AG04449 (cell line): Measurements from ENCODE around the gene HOXA5.

Experiments
- CTCF ChIA-PET: fragments of 350-600 bp; formaldehyde crosslinking; extraction: SDS; loops from one replicate; lab custom pipeline; 2021; ENCODE audit warnings: antibody characterized with exemption; lab: Yijun Ruan, JAX
- POLR2A ChIA-PET: fragments of 400-600, 350-600 bp; formaldehyde crosslinking; extraction: SDS; loops from one replicate; lab custom pipeline; 2020; ENCODE audit warnings: antibody characterized with exemption, inconsistent platforms; lab: Yijun Ruan, JAX
- DNase-seq: peaks from one replicate; pipeline ENCODE4 v3.0.0-alpha.2; 2010; ENCODE audit warnings: low read depth, low spot score
- H3K4me3 ChIP-seq: 2 replicates; pipeline ENCODE4 v1.5.1; 2011; ENCODE audit warnings: low read depth, mild to moderate bottlenecking, control low read depth, low read length
- TF ChIP-seq, protein P1 (sequence below): IDR thresholded peaks from one replicate; pipeline ENCODE4 v1.5.1; 2011; ENCODE audit warnings: mild to moderate bottlenecking, moderate library complexity, low read length, control low read depth, inconsistent platforms; ENCODE audit not compliant: insufficient read depth; ENCODE audit errors: missing control alignments

Gene HOXA5

DNA sequence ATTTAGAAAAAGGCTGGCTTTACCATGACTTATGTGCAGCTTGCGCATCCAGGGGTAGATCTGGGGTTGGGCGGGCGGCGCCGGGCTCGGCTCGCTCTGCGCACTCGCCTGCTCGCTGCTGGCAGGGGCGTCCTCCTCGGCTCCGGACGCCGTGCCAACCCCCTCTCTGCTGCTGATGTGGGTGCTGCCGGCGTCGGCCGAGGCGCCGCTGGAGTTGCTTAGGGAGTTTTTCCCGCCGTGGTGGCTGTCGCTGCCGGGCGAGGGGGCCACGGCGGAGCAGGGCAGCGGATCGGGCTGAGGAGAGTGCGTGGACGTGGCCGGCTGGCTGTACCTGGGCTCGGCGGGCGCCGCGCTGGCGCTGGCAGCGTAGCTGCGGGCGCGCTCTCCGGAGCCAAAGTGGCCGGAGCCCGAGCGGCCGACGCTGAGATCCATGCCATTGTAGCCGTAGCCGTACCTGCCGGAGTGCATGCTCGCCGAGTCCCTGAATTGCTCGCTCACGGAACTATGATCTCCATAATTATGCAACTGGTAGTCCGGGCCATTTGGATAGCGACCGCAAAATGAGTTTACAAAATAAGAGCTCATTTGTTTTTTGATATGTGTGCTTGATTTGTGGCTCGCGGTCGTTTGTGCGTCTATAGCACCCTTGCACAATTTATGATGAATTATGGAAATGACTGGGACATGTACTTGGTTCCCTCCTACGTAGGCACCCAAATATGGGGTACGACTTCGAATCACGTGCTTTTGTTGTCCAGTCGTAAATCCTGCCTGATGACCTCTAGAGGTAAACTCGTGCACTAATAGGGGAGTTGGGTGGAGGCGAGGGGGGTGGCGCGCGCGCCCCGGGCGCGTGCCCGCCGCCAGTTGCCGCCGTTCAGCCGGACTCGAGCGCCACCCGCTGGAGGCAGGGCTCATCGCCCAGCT, at the start of gene HOXA5:
TSS of gene HOXA5 (minus strand) at position 659 of the 927 bp plus-strand sequence. CDS start at position 585, 74 bp downstream.
- POLR2A ChIA-PET: no interaction called here
- CTCF ChIA-PET: interaction anchor here (0.6 to 6.6 kb wide), 21 partner anchors 7 to 773 kb away, joined by 3 to 71 read pairs (median 3); partner anchors contain the start of genes HOXA3, HOXA4 and HOXA7
- TF ChIP-seq, protein P1, sequence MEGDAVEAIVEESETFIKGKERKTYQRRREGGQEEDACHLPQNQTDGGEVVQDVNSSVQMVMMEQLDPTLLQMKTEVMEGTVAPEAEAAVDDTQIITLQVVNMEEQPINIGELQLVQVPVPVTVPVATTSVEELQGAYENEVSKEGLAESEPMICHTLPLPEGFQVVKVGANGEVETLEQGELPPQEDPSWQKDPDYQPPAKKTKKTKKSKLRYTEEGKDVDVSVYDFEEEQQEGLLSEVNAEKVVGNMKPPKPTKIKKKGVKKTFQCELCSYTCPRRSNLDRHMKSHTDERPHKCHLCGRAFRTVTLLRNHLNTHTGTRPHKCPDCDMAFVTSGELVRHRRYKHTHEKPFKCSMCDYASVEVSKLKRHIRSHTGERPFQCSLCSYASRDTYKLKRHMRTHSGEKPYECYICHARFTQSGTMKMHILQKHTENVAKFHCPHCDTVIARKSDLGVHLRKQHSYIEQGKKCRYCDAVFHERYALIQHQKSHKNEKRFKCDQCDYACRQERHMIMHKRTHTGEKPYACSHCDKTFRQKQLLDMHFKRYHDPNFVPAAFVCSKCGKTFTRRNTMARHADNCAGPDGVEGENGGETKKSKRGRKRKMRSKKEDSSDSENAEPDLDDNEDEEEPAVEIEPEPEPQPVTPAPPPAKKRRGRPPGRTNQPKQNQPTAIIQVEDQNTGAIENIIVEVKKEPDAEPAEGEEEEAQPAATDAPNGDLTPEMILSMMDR: peak; percentile 59
- DNase-seq: no peak
- peak within 1 kb of the TSS; percentile 48 for H3K4me3 ChIP-seq

DNA sequence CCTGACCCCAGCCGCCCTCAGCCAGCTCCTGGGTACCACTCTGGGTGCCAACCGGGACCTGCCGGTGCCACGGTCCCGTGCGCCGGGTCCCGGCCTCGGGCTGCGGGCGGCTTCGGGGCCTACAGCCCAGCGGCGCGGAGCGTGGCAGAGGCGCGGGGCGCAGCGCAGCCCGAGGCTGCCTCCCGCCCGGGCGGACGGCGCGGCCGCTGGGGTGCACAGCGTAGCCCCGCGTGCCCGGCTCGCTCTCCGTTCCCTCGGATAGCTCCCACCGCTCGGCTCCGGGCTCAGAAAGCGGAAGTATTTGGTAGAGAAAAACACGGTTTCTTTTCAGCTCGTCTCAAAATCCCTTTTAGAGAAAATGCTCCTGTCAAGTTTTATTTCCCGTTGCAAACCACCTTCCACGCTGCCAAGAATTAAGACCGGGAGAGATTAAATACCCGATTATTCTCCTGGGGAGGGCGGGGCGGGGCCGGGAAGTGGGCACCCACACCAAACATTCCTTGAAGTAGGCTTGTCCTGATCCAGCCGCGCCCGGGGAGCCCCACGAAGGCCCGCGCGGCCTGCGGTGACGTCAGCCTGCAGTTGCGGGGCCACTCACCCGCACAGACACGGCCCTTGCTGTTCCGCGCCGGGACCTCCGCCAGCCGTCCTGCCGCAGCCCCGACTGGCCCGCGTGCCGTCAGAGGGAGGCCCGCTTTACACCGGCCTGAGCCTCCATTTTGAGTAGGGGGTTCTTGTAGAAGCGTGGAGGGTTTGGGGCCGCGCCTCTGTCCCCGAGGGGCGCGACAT, 49.3 kb upstream of the HOXA5 start:
- ChIA-PET POLR2A (no interaction called here), CTCF (interaction anchor here (0.8 to 4.9 kb wide), 6 partner anchors 12 to 904 kb away, joined by 3 to 67 read pairs (median 4); no protein-coding TSS in a partner anchor)
- no peak for DNase-seq
- H3K4me3 ChIP-seq: no peak overlapping the region
- TF ChIP-seq, protein P1: no peak

DNA sequence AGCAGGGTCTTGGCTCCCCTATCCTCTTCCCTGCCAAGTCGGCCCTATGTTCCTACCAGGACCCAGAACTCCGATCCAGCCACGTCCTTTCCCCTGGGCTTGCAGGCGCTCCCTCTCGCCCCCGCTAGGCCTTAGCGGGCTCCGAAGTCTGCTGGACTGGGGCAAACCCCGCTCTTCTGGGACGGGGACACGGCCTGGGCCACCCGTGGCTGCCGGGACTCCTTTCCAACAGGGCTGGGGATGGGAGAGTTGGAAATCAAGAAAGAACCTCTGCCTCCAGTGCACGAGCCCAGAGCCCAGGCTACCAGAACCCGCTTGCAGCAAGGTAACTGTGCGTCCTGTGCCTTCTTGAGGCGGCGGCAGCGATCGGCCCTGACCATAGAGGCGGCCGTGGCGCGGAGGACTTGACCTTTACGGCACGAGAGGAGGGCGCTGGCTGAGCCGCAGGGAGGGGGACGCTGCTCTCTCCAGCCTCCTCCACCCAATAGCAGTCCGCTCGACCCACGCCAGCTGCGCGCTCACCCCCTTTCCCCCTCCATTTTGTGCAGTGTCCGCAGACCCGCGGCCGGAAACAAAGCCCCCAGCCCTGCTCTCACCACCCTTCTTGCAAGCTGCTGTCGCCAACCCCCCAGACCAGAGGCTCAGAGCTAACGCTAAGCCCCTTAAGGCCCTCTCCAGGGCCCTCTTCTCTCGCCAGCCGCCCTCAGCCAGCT, 48.5 kb upstream of the HOXA5 start:
- no peak overlapping the region for H3K4me3 ChIP-seq
- DNase-seq: no peak
- POLR2A ChIA-PET: no interaction called here
- CTCF ChIA-PET: interaction anchor here (1.0 to 4.9 kb wide), 4 partner anchors 12 to 581 kb away, joined by 3 to 67 read pairs (median 4); no protein-coding TSS in a partner anchor
- TF ChIP-seq, protein P1: no peak

DNA sequence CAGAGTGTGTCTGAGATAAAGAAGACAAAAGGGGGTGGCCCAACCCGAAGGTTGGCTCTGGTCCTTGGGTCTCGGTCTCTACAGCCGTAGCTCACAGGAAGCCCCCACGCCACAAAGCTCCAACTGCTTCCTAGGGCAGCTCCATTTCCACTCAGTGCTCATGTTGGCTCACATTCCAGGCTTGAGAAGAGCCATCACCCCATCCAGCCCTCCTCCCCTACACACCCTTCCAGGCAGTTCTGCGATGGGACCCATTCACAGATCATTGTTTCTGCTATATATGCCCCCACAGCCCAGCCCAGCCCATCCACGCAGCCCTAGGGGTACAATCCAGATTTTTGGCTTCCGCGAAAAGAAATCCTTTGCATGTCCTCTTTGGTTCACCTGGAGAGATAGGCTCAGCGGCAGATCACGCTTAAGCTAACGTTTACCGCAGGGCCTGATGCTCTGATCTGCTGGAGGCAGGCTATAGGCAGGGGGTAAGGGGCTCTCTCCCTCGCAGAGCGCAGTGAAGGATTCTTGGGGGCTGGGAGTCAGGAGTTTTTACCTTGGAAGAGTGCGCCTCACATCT, 47.8 kb upstream of the HOXA5 start:
- TF ChIP-seq, protein P1: no peak
- ChIA-PET POLR2A (no interaction called here), CTCF (interaction anchor here (1.3 to 2.4 kb wide), 4 partner anchors 8 to 905 kb away, joined by 4 to 11 read pairs (median 7); partner anchors contain the start of gene HOXA13)
- H3K4me3 ChIP-seq: no peak overlapping the region
- DNase-seq: no peak

DNA sequence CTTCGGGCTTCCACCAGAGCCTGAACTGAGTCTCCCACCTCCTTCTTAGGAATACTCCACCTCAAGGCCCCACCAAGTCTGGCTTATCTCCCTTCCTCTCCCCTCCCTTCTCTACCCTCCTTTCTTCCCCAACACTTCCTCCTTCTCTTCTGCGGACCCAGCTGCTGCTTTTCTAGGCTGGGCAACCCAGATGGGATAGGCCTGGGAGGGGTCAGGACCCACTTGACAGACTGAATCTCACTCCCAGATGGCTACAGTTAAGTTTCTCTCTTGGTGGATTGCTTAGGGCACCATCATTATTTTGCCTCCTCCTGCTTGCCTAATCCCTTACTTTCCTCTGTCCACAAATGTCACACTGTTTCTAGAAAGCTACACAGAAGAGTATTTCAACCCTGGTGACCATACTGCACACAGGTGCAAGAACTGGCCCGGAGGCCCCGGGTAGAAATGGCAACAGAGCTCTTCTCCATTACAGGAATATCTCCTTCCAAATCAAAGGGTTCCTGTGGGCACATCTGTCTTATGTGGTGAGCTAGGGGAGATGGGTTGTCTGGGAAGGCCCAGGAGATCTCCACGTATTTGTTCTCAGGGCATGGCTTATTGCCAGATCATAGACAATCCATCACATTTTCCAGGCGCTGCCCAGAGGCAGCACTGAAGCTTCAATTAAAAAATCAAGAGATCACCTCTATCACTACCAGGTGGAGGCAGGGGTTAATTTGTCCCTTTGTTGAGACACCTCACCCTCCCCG, 46.7 kb upstream of the HOXA5 start:
- ChIA-PET POLR2A (no interaction called here), CTCF (interaction anchor here (1.2 to 2.4 kb wide), 6 partner anchors 8 to 906 kb away, joined by 3 to 11 read pairs (median 6); partner anchors contain the start of gene HOXA13)
- no peak overlapping the region for H3K4me3 ChIP-seq
- DNase-seq: no peak
- TF ChIP-seq, protein P1: no peak
